Ovary (tissue), 3 donors: ENCODE data around the gene NIPA2.

Experiments used
- EP300 ChIP-seq: sonication (generic); formaldehyde crosslinking; IDR thresholded peaks from one replicate; pipeline ENCODE4 v1.6.1; 2017; ENCODE audit warnings: antibody characterized with exemption
- POLR2A ChIP-seq: fragments of 450-650 bp; IDR thresholded peaks from one replicate; pipeline ENCODE4 v1.6.1; 2017; ENCODE audit warnings: antibody characterized with exemption, mild to moderate bottlenecking, moderate library complexity
- TF ChIP-seq, protein P1 (sequence below), 3 donors: fragments of 450-650 bp in 2 of 3; fragments of 200-600 bp in 1 of 3; IDR thresholded peaks; one replicate each; pipeline versions ENCODE4 v1.5.1 to v1.8.0; 2016 to 2022; ENCODE audit warnings: antibody characterized with exemption in 3 of 3, mild to moderate bottlenecking in 1 of 3
- donor health status: DM: no; HTN: no; CAD: no.

DNA sequence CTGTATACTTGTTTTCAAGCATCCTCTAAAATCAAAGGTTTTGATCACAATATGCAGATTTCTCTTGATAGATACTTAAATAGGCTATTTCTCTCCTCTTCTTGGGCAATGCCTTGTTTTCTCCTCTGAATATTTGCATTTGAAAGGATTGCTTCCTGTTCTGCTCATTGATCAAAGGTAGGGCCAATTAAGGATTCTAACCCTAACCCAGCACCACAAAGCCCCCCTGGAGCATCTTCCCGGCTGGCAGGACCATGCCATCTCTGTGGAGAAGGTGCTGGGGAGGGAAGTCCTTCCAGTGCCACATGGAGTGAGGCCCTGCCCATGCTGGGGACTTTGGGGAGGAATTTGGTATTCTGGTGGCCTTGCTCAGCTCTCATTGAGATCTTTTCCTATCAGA lies 11.3 kb upstream of the NIPA2 start:
- TF ChIP-seq, protein P1, sequence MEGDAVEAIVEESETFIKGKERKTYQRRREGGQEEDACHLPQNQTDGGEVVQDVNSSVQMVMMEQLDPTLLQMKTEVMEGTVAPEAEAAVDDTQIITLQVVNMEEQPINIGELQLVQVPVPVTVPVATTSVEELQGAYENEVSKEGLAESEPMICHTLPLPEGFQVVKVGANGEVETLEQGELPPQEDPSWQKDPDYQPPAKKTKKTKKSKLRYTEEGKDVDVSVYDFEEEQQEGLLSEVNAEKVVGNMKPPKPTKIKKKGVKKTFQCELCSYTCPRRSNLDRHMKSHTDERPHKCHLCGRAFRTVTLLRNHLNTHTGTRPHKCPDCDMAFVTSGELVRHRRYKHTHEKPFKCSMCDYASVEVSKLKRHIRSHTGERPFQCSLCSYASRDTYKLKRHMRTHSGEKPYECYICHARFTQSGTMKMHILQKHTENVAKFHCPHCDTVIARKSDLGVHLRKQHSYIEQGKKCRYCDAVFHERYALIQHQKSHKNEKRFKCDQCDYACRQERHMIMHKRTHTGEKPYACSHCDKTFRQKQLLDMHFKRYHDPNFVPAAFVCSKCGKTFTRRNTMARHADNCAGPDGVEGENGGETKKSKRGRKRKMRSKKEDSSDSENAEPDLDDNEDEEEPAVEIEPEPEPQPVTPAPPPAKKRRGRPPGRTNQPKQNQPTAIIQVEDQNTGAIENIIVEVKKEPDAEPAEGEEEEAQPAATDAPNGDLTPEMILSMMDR (IDR thresholded peaks at IDR 0.05), result no peak
- no peak for TF ChIP-seq POLR2A
- no peak for TF ChIP-seq EP300
